Measurements from ENCODE around the gene MYBL2.
"Not testable (repeated sequence)": the region's sequence is repeated elsewhere in the genome, so short reads cannot be mapped to it uniquely, and the experiment has no call there.

DNA sequence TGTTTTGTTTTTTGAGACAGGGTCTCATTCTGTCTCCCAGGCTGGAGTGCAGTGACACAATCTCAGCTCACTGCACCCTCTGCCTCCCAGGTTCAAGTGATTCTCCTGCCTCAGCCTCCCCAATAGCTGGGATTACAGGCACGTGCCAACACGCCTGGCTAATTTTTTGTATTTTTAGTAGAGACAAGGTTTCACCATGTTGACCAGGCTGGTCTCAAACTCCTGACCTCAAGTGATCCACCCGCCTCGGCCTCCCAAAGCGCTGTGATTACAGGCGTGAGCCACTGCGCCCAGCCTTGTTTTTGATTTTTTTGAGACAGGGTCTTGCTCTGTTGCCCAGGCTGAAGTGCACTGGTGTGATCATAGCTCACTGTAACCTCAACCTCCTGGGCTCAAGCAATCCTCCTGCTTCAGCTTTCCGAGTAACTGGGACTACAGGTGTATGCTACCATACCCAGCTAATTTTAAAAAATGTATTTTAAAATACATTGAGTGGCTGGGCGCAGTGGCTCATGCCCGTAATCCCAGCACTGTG, 15.2 kb upstream of the MYBL2 start:
- TF ChIP-seq POLR2A, SPI1, POLR2AphosphoS5 (IDR thresholded peaks at IDR 0.05; ENCODE audit: low read depth, low read length): not testable (repeated sequence)

All from GM12891 (cell line).